Jurkat, Clone E6-1 (cell line): ENCODE results near the gene GNPDA1.

Experiments used
- DNase-seq: peaks from one replicate; pipeline ENCODE4 v3.0.0-alpha.2; 2011; ENCODE audit warnings: low read depth, low spot score
- H3K4me3 ChIP-seq: 2 replicates; pipeline ENCODE4 v1.5.1; 2011; ENCODE audit warnings: mild to moderate bottlenecking, low read length, control low read depth, moderate library complexity

The GNPDA1 gene

GRCh38 chr5:142000704-142001484 lies 11.9 kb downstream of the GNPDA1 start:
- no peak for DNase-seq
- H3K4me3 ChIP-seq: no peak overlapping the region

GRCh38 chr5:142000173-142000572 lies 12.7 kb downstream of the GNPDA1 start:
- DNase-seq: no peak
- no peak overlapping the region for H3K4me3 ChIP-seq

- H3K4me3 ChIP-seq: no peak overlapping the region
- no peak for DNase-seq
These were observed 15.4 kb downstream of the GNPDA1 start for GRCh38 chr5:141997358-141997960.

- no peak overlapping the region for H3K4me3 ChIP-seq
- no peak for DNase-seq
These were observed 17.2 kb downstream of the GNPDA1 start for GRCh38 chr5:141995656-141996055.

- H3K4me3 ChIP-seq: no peak overlapping the region
- DNase-seq: no peak
These were observed 18.2 kb downstream of the GNPDA1 start for GRCh38 chr5:141994511-141995136.

GRCh38 chr5:141992349-141992963 lies 20.4 kb downstream of the GNPDA1 start:
- DNase-seq: peak; percentile 66
- no peak overlapping the region for H3K4me3 ChIP-seq

GRCh38 chr5:141989720-141990119 lies 23.1 kb downstream of the GNPDA1 start:
- no peak for DNase-seq
- no peak overlapping the region for H3K4me3 ChIP-seq

- no peak overlapping the region for H3K4me3 ChIP-seq
These were observed 26.8 kb downstream of the GNPDA1 start for GRCh38 chr5:141986072-141986471.

GRCh38 chr5:141982626-141983025 lies 30.2 kb downstream of the GNPDA1 start:
- no peak for DNase-seq
- H3K4me3 ChIP-seq: no peak overlapping the region

More at GRCh38 chr5:141986072-141986471, 26.8 kb downstream of the GNPDA1 start:
- no peak for DNase-seq

- H3K4me3 ChIP-seq: no peak overlapping the region
These were observed 34.4 kb downstream of the GNPDA1 start for GRCh38 chr5:141978389-141978788.

GRCh38 chr5:141976176-141976575 lies 36.7 kb downstream of the GNPDA1 start:
- DNase-seq: no peak

More at GRCh38 chr5:141978389-141978788, 34.4 kb downstream of the GNPDA1 start:
- DNase-seq: no peak

GRCh38 chr5:141973871-141974595 lies 38.8 kb downstream of the GNPDA1 start:
- no peak overlapping the region for H3K4me3 ChIP-seq
- no peak for DNase-seq

More at GRCh38 chr5:141976176-141976575, 36.7 kb downstream of the GNPDA1 start:
- H3K4me3 ChIP-seq: no peak overlapping the region

- DNase-seq: peak; percentile 50
These were observed 42.8 kb downstream of the GNPDA1 start for GRCh38 chr5:141969783-141970771.

GRCh38 chr5:141968914-141969608 lies 43.8 kb downstream of the GNPDA1 start, which contains the start of gene RNF14:
Gene RNF14 (plus strand): TSS chr5:141969105. CDS start chr5:141973589, 4,484 bp downstream.
- peak; percentile 88 for DNase-seq
- peak within 1 kb of the TSS; percentile 89 for H3K4me3 ChIP-seq

More at GRCh38 chr5:141969783-141970771, 42.8 kb downstream of the GNPDA1 start:
- peak overlapping the region; percentile 89 for H3K4me3 ChIP-seq

GRCh38 chr5:141966963-141967333 lies 45.9 kb downstream of the GNPDA1 start:
- DNase-seq: no peak
- H3K4me3 ChIP-seq: no peak overlapping the region

- no peak for DNase-seq
- no peak overlapping the region for H3K4me3 ChIP-seq
These were observed 46.4 kb downstream of the GNPDA1 start for GRCh38 chr5:141966275-141966962.

GRCh38 chr5:141965071-141965470 lies 47.8 kb downstream of the GNPDA1 start:
- H3K4me3 ChIP-seq: no peak overlapping the region
- DNase-seq: no peak
